Left lung (tissue), 10 donors: ENCODE results near the gene GPC6. TPM values are rescaled to one million over a fixed set of nuclear protein-coding genes. Genes with fewer than 3 reads are reported as not detected.
A peak's percentile ranks its signal among the peaks of the same experiment; 100 is the strongest.

ENCODE experiments used
- ATAC-seq: fragments of 200-7000 bp; cut with Tn5 transposase; one replicate; pipeline ENCODE4 v1.9.1; 2020; ENCODE audit warnings: moderate library complexity
- DNase-seq, 4 donors: peaks; one replicate each; pipeline ENCODE4 v3.0.0-alpha.2; 2013 to 2020
- H3K27ac ChIP-seq, 2 donors: fragments of 200-600 bp; sonication (generic) in 1 of 2; one replicate each; pipeline versions ENCODE4 v1.5.0 to v1.8.0; 2020 to 2021
- H3K27me3 ChIP-seq, 2 donors: fragments of 200-600 bp; sonication (generic) in 1 of 2; one replicate each; pipeline versions ENCODE4 v1.5.0 to v1.8.0; 2020 to 2021
- H3K36me3 ChIP-seq, 2 donors: fragments of 200-600 bp; sonication (generic) in 1 of 2; one replicate each; pipeline versions ENCODE4 v1.5.0 to v1.8.0; 2020 to 2021
- H3K4me1 ChIP-seq, 2 donors: fragments of 200-600 bp; one replicate each; pipeline ENCODE4 v1.8.0; 2021
- H3K4me3 ChIP-seq, 2 donors: fragments of 200-600 bp; sonication (generic) in 1 of 2; one replicate each; pipeline versions ENCODE4 v1.5.0 to v1.8.0; 2020 to 2021; ENCODE audit warnings: mild to moderate bottlenecking in 1 of 2
- H3K9me3 ChIP-seq, 2 donors: fragments of 200-600 bp; sonication (generic) in 1 of 2; one replicate each; pipeline versions ENCODE4 v1.5.0 to v1.8.0; 2020 to 2021
- CTCF ChIP-seq, 2 donors: fragments of 200-600 bp; sonication (generic) in 1 of 2; IDR thresholded peaks; one replicate each; pipeline versions ENCODE4 v1.5.0 to v1.8.0; 2021; ENCODE audit warnings: antibody characterized with exemption in 2 of 2
- intact Hi-C, 2 donors: fragments of 100-400 bp; cut with DNase I; formaldehyde crosslinking; loops; one replicate each; pipeline versions ENCODE4 v1.11.2 to v1.14.2; 2022
- polyA plus RNA-seq, 6 donors: library from polyadenylated mRNA; unstranded; fragments of 120-200 nt; gene quantifications; one replicate each; pipeline ENCODE4 v1.2.1, GENCODE V29; 2013; ENCODE audit not compliant: insufficient read length in 6 of 6
- total RNA-seq, 2 donors: library from RNA; stranded (reverse); fragmentation: NEBNext Ultra II Directional; extraction: Animal tissue kit (Norgen Biotek cat#: 25700); gene quantifications; one replicate each; pipeline ENCODE4 v1.2.1, GENCODE V29; 2021
- donor health status: DM: no; HTN: yes; CAD: no.
- donor health status: DM: no; HTN: no; CAD: no.

GPC6 gene
- total and polyA plus RNA-seq, 8 donors, result 9.6 to 25.8 (median 21.1) TPM

- TF ChIP-seq CTCF (IDR thresholded peaks at IDR 0.05), result no peak
- no peaks in the 10 kb centered on the region for H3K36me3 ChIP-seq
- no peak overlapping the region for H3K4me3 ChIP-seq
- H3K9me3 ChIP-seq, result peaks cover 0 to 1% of the 10 kb centered on the region in 2 donors
- H3K27ac ChIP-seq, result no peak overlapping the region
- ATAC-seq (no peak), DNase-seq (peak in 1 of 4 donors; percentile 51)
- intact Hi-C loops, result no loop called here
- no peaks in the 10 kb centered on the region for H3K4me1 ChIP-seq
- no peaks in the 10 kb centered on the region for H3K27me3 ChIP-seq
Measured at GRCh38 chr13:94053986-94054593, 827.5 kb downstream of the GPC6 start.

- Histone ChIP-seq H3K4me3 (no peak overlapping the region), H3K9me3 (peaks cover 0 to 1% of the 10 kb centered on the region in 2 donors), H3K36me3 (no peaks in the 10 kb centered on the region), H3K27me3 (no peaks in the 10 kb centered on the region), H3K4me1 (no peaks in the 10 kb centered on the region), H3K27ac (no peak overlapping the region)
- no peak for TF ChIP-seq CTCF (IDR thresholded peaks at IDR 0.05)
- ATAC-seq (no peak), DNase-seq (no peak)
- intact Hi-C loops, result no loop called here
Measured at GRCh38 chr13:94056362-94056990, 829.9 kb downstream of the GPC6 start.

GRCh38 chr13:94057618-94058186, 831.1 kb downstream of the GPC6 start:
- no peak for TF ChIP-seq CTCF (IDR thresholded peaks at IDR 0.05)

GRCh38 chr13:94058821-94059360, 832.3 kb downstream of the GPC6 start:
- TF ChIP-seq CTCF (IDR thresholded peaks at IDR 0.05), result no peak

More at GRCh38 chr13:94057618-94058186, 831.1 kb downstream of the GPC6 start:
- Histone ChIP-seq H3K27me3 (no peaks in the 10 kb centered on the region), H3K4me3 (no peak overlapping the region), H3K36me3 (no peaks in the 10 kb centered on the region), H3K27ac (no peak overlapping the region), H3K4me1 (no peaks in the 10 kb centered on the region), H3K9me3 (peaks cover 0 to 1% of the 10 kb centered on the region in 2 donors)
- DNase-seq (no peak), ATAC-seq (no peak)
- intact Hi-C loops, result no loop called here

GRCh38 chr13:94061301-94061700, 834.7 kb downstream of the GPC6 start:
- H3K36me3 ChIP-seq, result no peaks in the 10 kb centered on the region
- DNase-seq, result no peak
- no peaks in the 10 kb centered on the region for H3K27me3 ChIP-seq
- no peaks in the 10 kb centered on the region for H3K4me1 ChIP-seq
- no peak for TF ChIP-seq CTCF (IDR thresholded peaks at IDR 0.05)
- ATAC-seq, result no peak
- intact Hi-C loops, result no loop called here
- no peak overlapping the region for H3K27ac ChIP-seq
- H3K4me3 ChIP-seq, result no peak overlapping the region
- peaks cover 0 to 1% of the 10 kb centered on the region in 2 donors for H3K9me3 ChIP-seq

More at GRCh38 chr13:94058821-94059360, 832.3 kb downstream of the GPC6 start:
- Histone ChIP-seq H3K27ac (no peak overlapping the region), H3K27me3 (no peaks in the 10 kb centered on the region), H3K36me3 (no peaks in the 10 kb centered on the region), H3K4me3 (no peak overlapping the region), H3K4me1 (no peaks in the 10 kb centered on the region), H3K9me3 (peaks cover 0 to 1% of the 10 kb centered on the region in 2 donors)
- ATAC-seq (no peak), DNase-seq (no peak)
- intact Hi-C loops, result no loop called here
